ENCODE results near the gene AHR.

The AHR gene

DNA sequence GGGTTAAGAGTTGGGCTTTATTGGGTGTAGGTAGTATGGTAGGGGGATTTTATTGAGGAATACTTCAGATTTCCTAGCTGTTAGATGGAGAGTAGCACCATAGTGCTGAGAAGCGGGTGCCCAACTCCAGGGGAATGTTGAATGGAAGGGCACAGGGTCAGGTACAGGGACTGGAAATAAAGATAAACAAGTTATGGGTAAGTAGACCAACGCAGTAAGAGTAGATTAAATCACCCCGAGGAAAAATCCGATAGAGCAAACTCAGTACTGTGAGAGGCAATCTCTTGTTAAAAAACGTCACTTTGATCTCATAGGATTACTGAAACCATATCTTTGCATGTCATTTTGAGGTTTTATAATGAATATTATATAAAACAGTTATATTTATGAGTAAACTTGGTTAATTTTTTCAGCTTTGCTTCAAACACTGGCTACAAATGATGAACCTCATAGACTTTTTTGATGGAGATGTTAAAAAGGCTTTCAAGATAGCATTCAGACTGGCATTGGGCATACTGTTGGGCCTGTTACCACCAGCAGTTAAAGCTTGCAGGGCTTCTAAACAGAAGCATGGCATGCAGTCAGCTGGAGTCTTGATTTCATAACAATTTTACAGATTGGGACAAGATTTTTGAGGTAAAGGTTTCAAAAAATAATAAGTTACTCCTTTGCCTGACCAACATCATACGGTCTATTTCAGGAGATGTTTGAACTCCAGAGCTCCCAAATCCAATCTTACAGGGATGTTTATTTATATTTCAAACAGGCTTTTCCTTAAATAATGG lies 7.1 kb downstream of the AHR start:
- no peak for DNase-seq

- DNase-seq = no peak
These were observed 8.5 kb downstream of the AHR start for GRCh38 chr7:17307000-17307399.

- no peak for DNase-seq
These were observed 9.1 kb downstream of the AHR start for GRCh38 chr7:17307558-17307957.

DNA sequence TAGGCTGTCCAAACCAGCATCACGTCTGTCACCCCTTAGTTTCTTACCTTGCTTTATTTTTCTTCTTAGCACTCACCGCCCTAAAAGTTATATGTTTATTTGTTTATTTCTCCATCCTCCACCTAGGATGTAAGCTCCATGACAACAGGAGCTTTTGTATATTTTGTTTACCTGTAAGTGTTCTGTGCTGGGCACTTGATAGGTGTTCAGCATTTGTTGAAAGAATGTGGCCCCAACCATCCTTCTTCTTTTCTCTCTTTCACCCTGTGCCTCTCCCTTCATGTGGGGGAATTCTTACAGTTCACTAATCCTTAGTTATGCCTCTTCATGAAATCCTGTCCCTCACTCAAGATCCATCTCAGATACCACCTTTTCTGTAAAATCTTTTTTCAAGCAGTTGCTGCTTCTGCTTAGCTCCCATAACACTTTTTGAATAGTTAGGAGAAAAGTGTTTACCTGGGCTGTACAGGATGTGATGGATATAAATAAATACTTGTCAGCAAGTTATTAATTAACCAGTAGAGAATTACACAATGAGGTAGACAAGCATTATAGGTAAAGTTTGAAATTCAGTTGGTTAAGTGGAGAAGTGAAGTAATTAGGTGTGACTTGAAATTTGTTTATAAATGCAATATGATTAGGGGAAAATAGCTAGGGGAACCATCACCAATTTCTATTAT lies 9.7 kb downstream of the AHR start:
- DNase-seq = no peak

- DNase-seq = no peak
These were observed 12.7 kb downstream of the AHR start for GRCh38 chr7:17311194-17311593.

GRCh38 chr7:17311952-17312351 lies 13.5 kb downstream of the AHR start:
- DNase-seq = no peak

- DNase-seq = no peak
These were observed 14.2 kb downstream of the AHR start for GRCh38 chr7:17312641-17313040.

DNA sequence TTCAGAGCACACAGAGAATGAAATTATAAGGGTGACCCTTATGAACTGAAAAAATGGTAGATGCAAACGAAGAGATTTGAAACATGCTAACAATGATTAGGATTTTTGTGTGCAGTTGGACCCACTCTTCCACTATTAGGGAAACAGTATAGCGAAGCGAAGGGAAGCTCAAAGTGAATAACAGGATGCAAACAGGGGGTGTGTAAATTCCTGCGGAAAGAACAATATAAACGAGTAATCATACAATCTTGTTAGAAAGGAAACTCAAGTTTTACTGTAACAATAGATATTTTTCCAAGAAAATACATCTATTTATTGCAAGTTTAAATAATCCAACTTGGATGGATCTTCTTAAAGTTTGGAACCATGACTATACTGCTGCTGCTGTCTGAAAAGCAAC lies 14.7 kb downstream of the AHR start:
- DNase-seq = no peak

DNA sequence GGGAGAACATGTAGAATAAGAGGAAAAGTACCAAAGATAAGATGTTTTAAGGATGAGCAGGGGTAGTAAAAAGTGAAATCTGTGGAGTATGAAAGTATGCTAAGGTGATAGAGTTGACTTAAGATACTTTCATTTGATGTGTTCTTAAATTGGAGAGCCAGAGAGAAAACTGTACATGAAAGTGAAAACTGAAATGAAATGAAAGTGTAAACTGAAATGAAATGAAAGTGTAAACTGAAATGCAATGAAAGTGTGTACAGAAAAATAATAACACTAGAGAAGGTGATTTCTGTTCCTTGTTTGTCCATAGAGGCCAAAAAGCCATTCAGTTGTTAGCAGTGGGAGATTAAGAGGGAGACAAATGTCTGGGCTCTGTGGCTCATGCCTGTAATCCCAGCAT lies 17.5 kb downstream of the AHR start:
- no peak for DNase-seq

DNA sequence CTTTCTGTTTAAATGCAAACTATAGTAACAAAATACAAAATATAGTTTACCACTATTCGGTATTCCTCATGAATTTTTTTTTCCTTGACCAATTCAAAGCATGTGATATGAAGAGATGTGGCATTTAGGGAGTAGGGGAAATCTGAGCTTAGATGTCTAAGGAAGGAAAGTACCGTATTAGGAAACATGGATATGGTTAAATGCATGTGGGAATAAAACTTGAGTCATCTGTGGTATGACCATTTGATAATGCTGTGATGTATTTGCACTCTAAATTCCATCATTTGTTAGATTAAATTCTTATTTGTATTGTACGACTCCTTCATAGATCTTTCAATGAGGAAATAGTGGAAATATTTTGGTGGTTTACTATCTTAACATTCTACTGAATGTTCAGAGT lies 19.7 kb downstream of the AHR start:
- DNase-seq = no peak

DNA sequence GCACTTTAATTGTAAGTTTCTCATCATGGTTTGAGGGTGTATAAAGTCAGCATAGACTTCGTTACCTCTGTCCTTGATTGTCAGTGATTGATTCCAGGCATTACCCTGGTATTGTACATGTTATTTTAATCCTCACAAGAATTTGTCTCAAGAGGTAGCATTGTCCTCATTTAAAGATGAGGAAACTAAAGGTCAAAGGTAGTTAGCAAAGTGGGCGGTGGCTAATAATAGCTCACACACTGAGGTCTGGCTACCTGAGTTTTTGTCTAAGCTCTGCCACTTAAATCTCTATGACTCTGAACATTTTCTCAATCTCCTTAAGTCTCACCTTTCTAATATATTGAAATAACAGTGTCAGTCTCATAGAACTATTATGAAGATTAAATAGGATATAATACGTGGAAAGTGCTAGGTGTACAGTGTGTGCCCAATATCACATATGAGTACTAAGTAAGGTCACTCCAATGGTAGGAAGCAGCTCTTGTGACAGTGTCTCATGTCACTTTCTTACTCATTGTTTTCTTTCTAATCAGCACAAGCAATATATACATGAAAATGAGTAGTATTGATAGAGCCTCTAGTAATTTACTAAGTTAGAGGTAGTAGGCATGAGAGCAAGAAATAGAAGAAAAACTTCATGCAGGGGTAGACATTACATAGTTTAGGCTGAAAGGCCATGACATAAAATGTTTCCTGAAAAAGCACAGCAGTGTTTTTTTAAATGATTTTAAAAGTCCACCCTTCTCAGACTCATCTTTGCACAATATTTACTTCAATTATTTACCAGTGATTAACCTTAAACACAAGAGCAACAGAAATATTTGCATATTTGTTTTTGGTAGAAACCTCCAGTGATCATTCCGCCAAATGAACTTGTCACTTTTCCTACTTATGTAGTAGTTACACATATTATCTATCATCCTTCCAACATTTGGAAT lies 21.0 kb downstream of the AHR start:
- DNase-seq = no peak

- DNase-seq = no peak
These were observed 21.6 kb downstream of the AHR start for GRCh38 chr7:17320102-17320497.

DNA sequence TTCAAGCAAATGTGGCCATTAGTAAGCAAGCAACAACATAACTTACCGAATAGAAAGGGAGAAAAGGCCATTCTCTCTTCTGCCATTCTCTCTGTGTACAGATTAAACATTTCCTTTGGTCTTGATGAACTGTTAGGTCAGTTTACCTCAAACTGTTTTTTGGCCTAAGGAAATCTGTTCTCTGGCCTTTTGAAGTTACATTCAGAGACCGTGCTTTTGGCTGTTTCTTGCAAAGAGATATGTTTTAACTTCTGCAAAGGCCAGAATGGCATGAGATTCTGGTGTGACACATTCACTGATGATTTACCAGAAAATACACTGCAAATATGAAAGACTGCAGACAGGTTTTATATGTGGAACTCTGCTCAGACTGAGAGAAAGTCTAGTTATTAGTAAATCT lies 22.2 kb downstream of the AHR start:
- no peak for DNase-seq

DNA sequence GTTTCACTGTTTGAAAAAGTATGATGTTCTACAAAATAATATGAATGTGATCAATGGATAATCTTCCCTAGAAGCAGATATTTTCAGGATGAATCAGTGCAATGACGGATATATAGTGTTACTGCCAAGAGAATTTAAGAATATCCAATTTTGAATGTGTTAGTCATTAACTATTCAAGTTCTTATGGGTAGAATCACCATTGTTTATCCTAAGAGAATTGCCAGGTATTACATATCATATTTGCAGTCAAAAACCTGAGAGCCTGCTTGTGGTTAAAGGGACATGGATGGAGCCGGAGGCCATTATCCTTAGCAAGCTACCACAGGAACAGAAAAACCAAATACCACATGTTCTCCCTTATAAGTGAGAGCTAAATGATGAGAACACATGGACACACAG lies 26.9 kb downstream of the AHR start:
- no peak for DNase-seq

GRCh38 chr7:17326378-17326777 lies 27.9 kb downstream of the AHR start:
- DNase-seq = no peak

DNA sequence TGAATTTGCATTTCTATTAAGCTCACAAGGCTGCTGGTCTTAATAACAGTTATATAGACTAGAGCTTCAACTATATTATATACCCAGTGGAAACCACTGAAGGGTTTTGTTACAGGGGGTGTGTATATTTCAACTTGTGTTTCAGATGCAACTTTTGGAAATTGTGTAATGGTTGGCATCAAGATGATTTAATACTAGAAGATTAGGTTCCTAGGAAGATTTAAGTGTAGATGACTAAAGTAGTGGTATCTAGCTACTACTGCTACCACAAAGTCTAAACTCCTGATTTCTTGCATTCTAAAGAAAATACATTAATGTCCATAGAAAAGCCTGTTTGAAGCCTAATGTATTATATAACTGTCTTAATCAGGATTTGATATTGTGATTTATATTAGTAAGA lies 30.2 kb downstream of the AHR start:
- DNase-seq = no peak

GRCh38 chr7:17329440-17329839 lies 31.0 kb downstream of the AHR start:
- no peak for DNase-seq

DNA sequence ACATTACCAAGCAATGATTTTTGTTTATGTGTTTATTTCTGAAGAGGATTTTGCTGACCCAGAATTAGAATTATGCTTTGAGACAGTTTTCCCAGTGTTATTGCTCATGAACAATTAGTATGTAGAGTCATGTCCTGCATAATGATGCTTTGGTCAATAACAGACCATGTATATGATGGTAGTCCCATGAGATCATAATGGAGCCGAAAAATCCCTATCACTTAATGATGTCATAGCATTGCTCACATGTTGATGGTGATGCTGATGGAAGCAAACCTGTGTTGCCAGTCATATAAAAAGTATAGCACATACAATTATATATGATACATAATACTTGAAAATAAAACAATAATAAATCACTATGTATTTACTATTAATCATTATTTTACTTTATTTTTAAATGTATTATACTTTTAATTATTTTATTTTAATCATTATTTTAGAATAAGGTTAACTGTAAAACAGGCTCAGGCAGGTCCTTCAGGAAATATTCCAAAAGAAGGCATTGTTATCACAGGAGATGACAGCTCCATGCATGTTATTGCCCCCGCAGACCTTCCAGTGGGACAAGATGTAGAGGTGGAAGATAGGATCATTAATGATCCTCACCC lies 33.5 kb downstream of the AHR start:
- DNase-seq = no peak

- DNase-seq = no peak
These were observed 34.8 kb downstream of the AHR start for GRCh38 chr7:17333221-17333620.

DNA sequence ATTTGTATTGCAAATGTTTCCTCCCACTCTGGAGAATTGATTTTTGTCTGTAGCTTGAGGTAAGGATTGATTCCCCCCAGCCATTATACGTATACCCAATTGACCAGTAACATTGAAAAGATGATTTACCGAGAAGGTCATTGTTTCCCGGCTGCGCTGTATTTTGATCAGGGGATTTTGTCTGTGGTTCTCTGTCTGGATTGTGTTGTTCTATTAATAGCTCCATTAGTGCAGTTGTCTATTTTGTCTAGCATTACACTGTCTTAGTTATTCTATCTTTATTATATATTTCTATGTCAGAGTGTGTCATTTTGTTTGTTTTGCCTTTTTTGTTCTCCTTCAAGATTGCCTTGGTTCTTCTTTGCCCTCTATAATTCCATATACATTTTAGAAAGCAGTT lies 37.7 kb downstream of the AHR start:
- DNase-seq = no peak

- DNase-seq = no peak
These were observed 40.7 kb downstream of the AHR start for GRCh38 chr7:17339139-17339538.

DNA sequence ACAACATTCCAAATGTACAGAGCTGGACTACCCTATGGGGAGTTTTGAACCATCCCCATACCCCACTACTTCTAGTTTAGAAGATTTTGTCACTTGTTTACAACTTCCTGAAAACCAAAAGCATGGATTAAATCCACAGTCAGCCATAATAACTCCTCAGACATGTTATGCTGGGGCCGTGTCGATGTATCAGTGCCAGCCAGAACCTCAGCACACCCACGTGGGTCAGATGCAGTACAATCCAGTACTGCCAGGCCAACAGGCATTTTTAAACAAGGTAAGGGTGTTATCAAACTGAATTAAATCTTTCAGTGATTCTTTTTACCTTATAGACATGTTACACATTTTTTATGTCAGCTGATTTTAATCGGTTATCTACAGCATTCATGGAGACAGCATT lies 41.5 kb downstream of the AHR start:
- no peak for DNase-seq

DNA sequence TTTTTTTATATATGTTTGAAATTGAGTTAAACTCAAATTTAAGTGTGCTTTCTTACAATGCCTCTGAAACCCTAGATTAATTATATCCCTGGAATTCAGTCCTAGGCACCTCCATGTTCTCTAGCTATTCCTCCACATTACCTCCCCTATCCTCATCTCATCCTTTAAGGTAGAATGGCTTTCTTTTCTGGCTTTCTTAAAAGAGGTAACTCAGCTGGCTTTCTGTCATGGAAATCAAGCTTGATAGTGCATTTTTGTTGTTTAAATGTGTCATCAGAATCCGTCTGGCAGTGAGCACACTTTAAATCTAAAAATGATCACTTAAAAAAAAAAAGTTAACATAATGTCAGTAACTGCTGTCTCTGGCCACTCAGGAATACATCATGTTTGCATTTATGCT lies 42.2 kb downstream of the AHR start:
- no peak for DNase-seq

All from NCI-H2171 treated with DMSO at 0.1 percent for 48 hours (cell line).